H7 (cell line): ENCODE measurements around the gene WDR33. TPM values are rescaled to one million over a fixed set of nuclear protein-coding genes. Genes with fewer than 3 reads are reported as not detected.

Source experiments
- DNase-seq: peaks from one replicate; pipeline ENCODE4 v3.0.0; 2012
- H3K27me3 ChIP-seq: 2 replicates; pipeline ENCODE4 v1.6.0; 2011; ENCODE audit warnings: mild to moderate bottlenecking, low read length; ENCODE audit not compliant: control insufficient read depth, insufficient read depth
- H3K36me3 ChIP-seq: replicated peaks from 2 replicates; pipeline ENCODE4 v1.5.1; 2011; ENCODE audit warnings: low read length; ENCODE audit not compliant: control insufficient read depth, insufficient read depth
- H3K4me3 ChIP-seq: 2 replicates; pipeline ENCODE4 v1.5.1; 2011; ENCODE audit warnings: low read depth, mild to moderate bottlenecking, control low read depth, low read length, moderate library complexity; ENCODE audit not compliant: insufficient read depth
- total RNA-seq: library from RNA; depleted of rRNA; stranded (reverse); fragments of >200 nt; shearing (Covaris generic); gene quantifications from 2 replicates; pipeline ENCODE4 v1.2.3, GENCODE V29; 2014

WDR33 gene
- total RNA-seq, 1 experiment from 2014 or later, result 43.3 TPM

GRCh38 chr2:127688405-127688804 is 122.6 kb downstream of the WDR33 start:
- no peak for DNase-seq
- Histone ChIP-seq H3K4me3 (no peak overlapping the region), H3K36me3 (no peaks in the 10 kb centered on the region), H3K27me3 (no peaks in the 10 kb centered on the region)

- H3K27me3 ChIP-seq, result no peaks in the 10 kb centered on the region
- no peak for DNase-seq
- no peak overlapping the region for H3K4me3 ChIP-seq
- H3K36me3 ChIP-seq, result no peaks in the 10 kb centered on the region
These were observed 125.4 kb downstream of the WDR33 start for GRCh38 chr2:127685410-127686080.

GRCh38 chr2:127683757-127684156 is 127.2 kb downstream of the WDR33 start:
- H3K27me3 ChIP-seq, result no peaks in the 10 kb centered on the region
- no peaks in the 10 kb centered on the region for H3K36me3 ChIP-seq
- H3K4me3 ChIP-seq, result no peak overlapping the region
- no peak for DNase-seq

- Histone ChIP-seq H3K4me3 (no peak overlapping the region), H3K27me3 (no peaks in the 10 kb centered on the region), H3K36me3 (no peaks in the 10 kb centered on the region)
- DNase-seq, result no peak
These were observed 127.9 kb downstream of the WDR33 start for GRCh38 chr2:127683056-127683455.

- no peak for DNase-seq
- no peak overlapping the region for H3K4me3 ChIP-seq
- no peaks in the 10 kb centered on the region for H3K36me3 ChIP-seq
- peaks cover 4% of the 10 kb centered on the region for H3K27me3 ChIP-seq
These were observed 128.8 kb downstream of the WDR33 start for GRCh38 chr2:127681976-127682857.

- H3K36me3 ChIP-seq, result no peaks in the 10 kb centered on the region
- H3K27me3 ChIP-seq, result peaks cover 12% of the 10 kb centered on the region
- peak; percentile 70 for DNase-seq
- no peak overlapping the region for H3K4me3 ChIP-seq
These were observed 129.6 kb downstream of the WDR33 start for GRCh38 chr2:127681288-127681804.

- H3K36me3 ChIP-seq, result no peaks in the 10 kb centered on the region
- DNase-seq, result peak; percentile 48
- H3K27me3 ChIP-seq, result peaks cover 16% of the 10 kb centered on the region
- no peak overlapping the region for H3K4me3 ChIP-seq
These were observed 130.2 kb downstream of the WDR33 start for GRCh38 chr2:127680706-127681287.

GRCh38 chr2:127679680-127680361 is 131.2 kb downstream of the WDR33 start:
- H3K27me3 ChIP-seq, result peaks cover 23% of the 10 kb centered on the region

GRCh38 chr2:127678991-127679390 is 132.0 kb downstream of the WDR33 start:
- H3K27me3 ChIP-seq, result peaks cover 31% of the 10 kb centered on the region
- DNase-seq, result peak; percentile 43
- H3K36me3 ChIP-seq, result no peaks in the 10 kb centered on the region
- no peak overlapping the region for H3K4me3 ChIP-seq

More at GRCh38 chr2:127679680-127680361, 131.2 kb downstream of the WDR33 start:
- H3K36me3 ChIP-seq, result no peaks in the 10 kb centered on the region
- peak; percentile 70 for DNase-seq
- H3K4me3 ChIP-seq, result no peak overlapping the region

DNA sequence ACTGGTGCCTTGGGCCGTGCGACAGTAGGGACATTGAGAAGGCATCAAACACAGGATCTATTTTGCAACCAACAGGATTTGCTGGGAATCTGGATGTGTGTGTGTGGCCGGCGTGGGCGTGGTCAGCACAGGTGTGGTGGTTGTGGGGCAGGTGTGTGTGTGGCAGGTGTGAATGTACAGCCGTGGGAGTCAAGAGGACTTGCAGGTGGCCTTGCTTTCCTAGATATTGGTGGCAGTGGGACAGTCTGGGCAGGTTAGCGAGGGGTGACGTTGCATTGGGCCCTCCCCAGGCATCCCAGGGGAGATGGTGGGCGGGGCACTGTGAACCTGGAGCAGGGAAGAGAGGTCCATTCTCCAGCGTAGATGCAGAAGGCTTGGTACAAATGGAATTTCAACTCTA is 132.4 kb downstream of the WDR33 start:
- DNase-seq, result no peak
- peaks cover 36% of the 10 kb centered on the region for H3K27me3 ChIP-seq
- no peak overlapping the region for H3K4me3 ChIP-seq
- H3K36me3 ChIP-seq, result no peaks in the 10 kb centered on the region

DNA sequence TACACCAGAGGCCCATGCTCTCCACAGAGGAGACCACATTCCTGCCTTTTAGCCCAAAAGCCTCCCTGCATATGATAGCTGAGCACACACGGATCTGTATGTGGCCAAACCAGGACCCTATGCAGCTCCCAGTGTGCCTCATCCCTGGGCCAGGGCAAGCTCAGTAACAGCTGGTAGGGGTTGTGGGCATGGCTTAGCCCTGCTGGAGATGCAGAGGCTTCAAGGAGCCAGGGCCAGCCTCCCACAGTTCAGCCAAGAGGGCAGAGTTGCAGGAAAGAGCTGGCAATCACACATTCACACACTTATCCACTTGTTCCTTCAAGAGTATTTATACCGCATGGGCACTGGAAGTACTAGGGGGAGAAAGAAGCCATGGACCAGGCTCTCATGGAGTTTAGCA is 134.1 kb downstream of the WDR33 start:
- Histone ChIP-seq H3K4me3 (no peak overlapping the region), H3K27me3 (peaks cover 39% of the 10 kb centered on the region), H3K36me3 (no peaks in the 10 kb centered on the region)
- DNase-seq, result no peak

- peak; percentile 89 for DNase-seq
- Histone ChIP-seq H3K36me3 (no peaks in the 10 kb centered on the region), H3K27me3 (peaks cover 39% of the 10 kb centered on the region), H3K4me3 (peak within 1 kb of the TSS; percentile 52)
These were observed 135.4 kb downstream of the WDR33 start, which contains the start of gene LIMS2 for GRCh38 chr2:127675331-127676261. TSS of gene LIMS2 (minus strand) at chr2:127675530. CDS start at chr2:127675024, 506 bp downstream.
